OCI-LY7 (cell line): ENCODE results near the gene PET100.

ENCODE experiments used
- EZH2phosphoT487 ChIP-seq: fragments of 200-600 bp; sonication (generic); IDR thresholded peaks from 2 replicates; pipeline ENCODE4 v1.6.1; 2018; ENCODE audit warnings: low read depth, borderline replicate concordance, mild to moderate bottlenecking, mixed run types, antibody characterized with exemption, low read length, moderate library complexity, mixed read lengths
- TF ChIP-seq, protein P1 (sequence below): fragments of 200-600 bp; sonication (generic); conservative IDR thresholded peaks from 2 replicates; pipeline ENCODE4 v1.5.1; 2014; ENCODE audit warnings: mild to moderate bottlenecking, antibody characterized with exemption, low read length, moderate library complexity, mixed read lengths

DNA sequence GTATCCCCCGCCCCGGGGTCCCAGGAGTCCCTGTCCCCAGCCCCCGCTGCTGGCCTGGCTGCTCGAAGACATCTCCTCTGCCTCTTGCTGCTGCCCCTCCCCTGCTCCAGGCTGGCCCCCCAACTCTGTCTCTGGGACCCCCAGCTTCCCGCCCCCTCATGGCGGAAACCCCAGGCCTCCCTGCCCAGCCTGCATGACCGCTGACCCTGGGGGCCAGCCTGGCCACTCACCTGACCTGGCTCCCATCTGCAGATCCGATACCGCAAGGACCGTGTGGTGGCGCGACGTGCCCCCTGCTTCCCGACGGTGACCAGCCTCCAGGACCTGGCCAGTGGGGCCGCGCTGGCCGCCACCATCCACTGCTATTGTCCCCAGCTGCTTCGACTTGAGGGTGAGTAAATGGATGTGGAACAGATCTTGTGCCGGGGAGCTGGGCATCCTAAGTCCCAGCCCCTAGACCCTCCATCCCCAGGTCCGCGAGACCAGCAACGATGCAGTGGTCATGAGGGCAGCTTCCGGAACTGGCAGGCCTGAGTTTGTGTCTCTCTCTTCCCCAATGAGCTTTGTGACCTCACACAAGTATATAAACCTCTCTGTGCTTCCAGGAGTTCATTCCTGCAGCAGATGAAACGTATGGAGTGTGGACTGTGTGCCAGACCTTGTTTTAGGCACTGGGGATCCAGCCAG is 21.6 kb upstream of the PET100 start:
- TF ChIP-seq, protein P1, sequence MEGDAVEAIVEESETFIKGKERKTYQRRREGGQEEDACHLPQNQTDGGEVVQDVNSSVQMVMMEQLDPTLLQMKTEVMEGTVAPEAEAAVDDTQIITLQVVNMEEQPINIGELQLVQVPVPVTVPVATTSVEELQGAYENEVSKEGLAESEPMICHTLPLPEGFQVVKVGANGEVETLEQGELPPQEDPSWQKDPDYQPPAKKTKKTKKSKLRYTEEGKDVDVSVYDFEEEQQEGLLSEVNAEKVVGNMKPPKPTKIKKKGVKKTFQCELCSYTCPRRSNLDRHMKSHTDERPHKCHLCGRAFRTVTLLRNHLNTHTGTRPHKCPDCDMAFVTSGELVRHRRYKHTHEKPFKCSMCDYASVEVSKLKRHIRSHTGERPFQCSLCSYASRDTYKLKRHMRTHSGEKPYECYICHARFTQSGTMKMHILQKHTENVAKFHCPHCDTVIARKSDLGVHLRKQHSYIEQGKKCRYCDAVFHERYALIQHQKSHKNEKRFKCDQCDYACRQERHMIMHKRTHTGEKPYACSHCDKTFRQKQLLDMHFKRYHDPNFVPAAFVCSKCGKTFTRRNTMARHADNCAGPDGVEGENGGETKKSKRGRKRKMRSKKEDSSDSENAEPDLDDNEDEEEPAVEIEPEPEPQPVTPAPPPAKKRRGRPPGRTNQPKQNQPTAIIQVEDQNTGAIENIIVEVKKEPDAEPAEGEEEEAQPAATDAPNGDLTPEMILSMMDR = no peak
- TF ChIP-seq EZH2phosphoT487 = no peak
